Measurements from ENCODE around the gene FCN3.
A peak's percentile ranks its signal among the peaks of the same experiment; 100 is the strongest.

FCN3 gene

GRCh38 chr1:27356619-27357280 lies 17.9 kb downstream of the FCN3 start:
- DNase-seq = no peak

GRCh38 chr1:27356277-27356618 lies 18.4 kb downstream of the FCN3 start:
- DNase-seq = no peak

- DNase-seq = no peak
Observed at GRCh38 chr1:27355683-27356082, 18.9 kb downstream of the FCN3 start.

- no peak for DNase-seq
Observed at GRCh38 chr1:27353629-27354028, 21.0 kb downstream of the FCN3 start.

GRCh38 chr1:27353166-27353565 lies 21.5 kb downstream of the FCN3 start:
- DNase-seq = no peak

GRCh38 chr1:27351541-27352107 lies 23.0 kb downstream of the FCN3 start:
- DNase-seq = no peak

- DNase-seq = no peak
Observed at GRCh38 chr1:27350663-27351540, 23.7 kb downstream of the FCN3 start.

GRCh38 chr1:27349784-27350662 lies 24.6 kb downstream of the FCN3 start:
- no peak for DNase-seq

- DNase-seq = peak; percentile 38
Observed at GRCh38 chr1:27348861-27349783, 25.5 kb downstream of the FCN3 start.

GRCh38 chr1:27346991-27347624 lies 27.5 kb downstream of the FCN3 start:
- DNase-seq = no peak

GRCh38 chr1:27346357-27346756 lies 28.3 kb downstream of the FCN3 start:
- no peak for DNase-seq

- DNase-seq = no peak
Observed at GRCh38 chr1:27345272-27345671, 29.4 kb downstream of the FCN3 start.

- DNase-seq = no peak
Observed at GRCh38 chr1:27343639-27344025, 31.0 kb downstream of the FCN3 start.

- peak; percentile 79 for DNase-seq
Observed at GRCh38 chr1:27342778-27343638, 31.6 kb downstream of the FCN3 start.

- peak; percentile 38 for DNase-seq
Observed at GRCh38 chr1:27342391-27342777, 32.2 kb downstream of the FCN3 start.

GRCh38 chr1:27341525-27342252 lies 32.9 kb downstream of the FCN3 start, which contains the start of gene SYTL1:
TSS of gene SYTL1 (plus strand) at chr1:27342022. CDS start at chr1:27345335, 3,313 bp downstream.
- peak; percentile 66 for DNase-seq

GRCh38 chr1:27339213-27339612 lies 35.4 kb downstream of the FCN3 start:
- DNase-seq = no peak

GRCh38 chr1:27338751-27339150 lies 35.9 kb downstream of the FCN3 start:
- no peak for DNase-seq

GRCh38 chr1:27336756-27337155 lies 37.9 kb downstream of the FCN3 start:
- no peak for DNase-seq
